ENCODE measurements around the gene ELF1. TPM values are rescaled to one million over a fixed set of nuclear protein-coding genes. Genes with fewer than 3 reads are reported as not detected.

The ELF1 gene
- total and polyA plus RNA-seq, 10 of the 15 experiments (the other 5 are each of a cell fraction or from before 2014, with no cell fraction given) = 43.3 to 97.6 (median 55.7) TPM

DNA sequence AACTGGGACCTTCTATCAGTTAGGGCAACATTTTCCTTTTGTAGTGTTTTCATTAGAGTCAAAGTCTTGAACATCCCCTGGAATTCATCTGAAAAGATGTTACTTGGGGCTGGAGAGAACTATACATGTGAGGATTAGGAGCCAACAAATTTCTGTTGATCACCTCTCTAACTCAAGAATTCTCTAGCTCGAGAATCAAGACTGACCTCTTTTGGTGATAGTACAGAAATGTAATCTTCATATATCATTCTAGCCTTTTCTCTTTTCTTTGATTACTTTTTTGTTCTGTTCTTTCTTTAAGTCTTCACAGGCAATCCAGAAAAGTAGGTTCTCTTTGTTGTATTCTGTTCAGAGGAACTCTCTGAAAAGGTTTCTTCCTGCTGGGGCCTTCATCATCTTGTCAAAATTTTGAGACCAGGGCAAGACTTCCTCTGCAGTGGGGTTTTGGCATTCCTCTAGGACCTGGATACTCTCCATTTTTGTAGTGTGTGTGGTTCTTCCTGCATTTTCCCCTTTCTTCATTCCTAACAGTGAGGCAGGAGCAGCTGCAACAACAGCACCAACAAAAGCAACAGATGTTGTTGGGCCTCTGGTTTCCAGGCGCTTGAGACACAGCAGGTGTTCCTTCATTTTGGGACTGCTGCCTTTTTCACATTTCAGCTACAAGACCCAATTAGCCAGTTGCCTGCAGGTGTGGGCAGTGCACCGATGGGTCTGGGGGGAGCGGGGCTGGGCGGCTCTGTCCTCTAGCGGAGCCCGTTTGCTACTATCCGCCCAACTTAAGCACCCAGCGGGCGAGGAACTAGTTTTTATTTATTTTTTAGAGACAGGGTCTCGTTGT is 26.2 kb downstream of the ELF1 start (continued):
- TF ChIP-seq CEBPB (IDR thresholded peaks at IDR 0.05; ENCODE audit: borderline replicate concordance in 1 of 2, low read depth in 2 of 2, low read length in 2 of 2) = no peak
- TF ChIP-seq NFIC (IDR thresholded peaks at IDR 0.05; ENCODE audit: low read depth, low read length) = no peak
- no peak; the same call in 1 of the 2 replicates for TF ChIP-seq CBFB (IDR thresholded peaks at IDR 0.05; ENCODE audit: low read depth)
- TF ChIP-seq, protein P1, sequence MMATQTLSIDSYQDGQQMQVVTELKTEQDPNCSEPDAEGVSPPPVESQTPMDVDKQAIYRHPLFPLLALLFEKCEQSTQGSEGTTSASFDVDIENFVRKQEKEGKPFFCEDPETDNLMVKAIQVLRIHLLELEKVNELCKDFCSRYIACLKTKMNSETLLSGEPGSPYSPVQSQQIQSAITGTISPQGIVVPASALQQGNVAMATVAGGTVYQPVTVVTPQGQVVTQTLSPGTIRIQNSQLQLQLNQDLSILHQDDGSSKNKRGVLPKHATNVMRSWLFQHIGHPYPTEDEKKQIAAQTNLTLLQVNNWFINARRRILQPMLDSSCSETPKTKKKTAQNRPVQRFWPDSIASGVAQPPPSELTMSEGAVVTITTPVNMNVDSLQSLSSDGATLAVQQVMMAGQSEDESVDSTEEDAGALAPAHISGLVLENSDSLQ (IDR thresholded peaks at IDR 0.05) = no peak
- TF ChIP-seq RUNX3 (IDR thresholded peaks at IDR 0.05; ENCODE audit: low read length) = no peak
- no peak for TF ChIP-seq PML (IDR thresholded peaks at IDR 0.05; ENCODE audit: low read length)
- no peak for TF ChIP-seq RCOR1 (conservative IDR thresholded peaks at IDR 0.05; ENCODE audit: low read depth, low read length)
- TF ChIP-seq TCF7 (IDR thresholded peaks at IDR 0.05; ENCODE audit: borderline replicate concordance) = no peak
- TF ChIP-seq, protein P2, sequence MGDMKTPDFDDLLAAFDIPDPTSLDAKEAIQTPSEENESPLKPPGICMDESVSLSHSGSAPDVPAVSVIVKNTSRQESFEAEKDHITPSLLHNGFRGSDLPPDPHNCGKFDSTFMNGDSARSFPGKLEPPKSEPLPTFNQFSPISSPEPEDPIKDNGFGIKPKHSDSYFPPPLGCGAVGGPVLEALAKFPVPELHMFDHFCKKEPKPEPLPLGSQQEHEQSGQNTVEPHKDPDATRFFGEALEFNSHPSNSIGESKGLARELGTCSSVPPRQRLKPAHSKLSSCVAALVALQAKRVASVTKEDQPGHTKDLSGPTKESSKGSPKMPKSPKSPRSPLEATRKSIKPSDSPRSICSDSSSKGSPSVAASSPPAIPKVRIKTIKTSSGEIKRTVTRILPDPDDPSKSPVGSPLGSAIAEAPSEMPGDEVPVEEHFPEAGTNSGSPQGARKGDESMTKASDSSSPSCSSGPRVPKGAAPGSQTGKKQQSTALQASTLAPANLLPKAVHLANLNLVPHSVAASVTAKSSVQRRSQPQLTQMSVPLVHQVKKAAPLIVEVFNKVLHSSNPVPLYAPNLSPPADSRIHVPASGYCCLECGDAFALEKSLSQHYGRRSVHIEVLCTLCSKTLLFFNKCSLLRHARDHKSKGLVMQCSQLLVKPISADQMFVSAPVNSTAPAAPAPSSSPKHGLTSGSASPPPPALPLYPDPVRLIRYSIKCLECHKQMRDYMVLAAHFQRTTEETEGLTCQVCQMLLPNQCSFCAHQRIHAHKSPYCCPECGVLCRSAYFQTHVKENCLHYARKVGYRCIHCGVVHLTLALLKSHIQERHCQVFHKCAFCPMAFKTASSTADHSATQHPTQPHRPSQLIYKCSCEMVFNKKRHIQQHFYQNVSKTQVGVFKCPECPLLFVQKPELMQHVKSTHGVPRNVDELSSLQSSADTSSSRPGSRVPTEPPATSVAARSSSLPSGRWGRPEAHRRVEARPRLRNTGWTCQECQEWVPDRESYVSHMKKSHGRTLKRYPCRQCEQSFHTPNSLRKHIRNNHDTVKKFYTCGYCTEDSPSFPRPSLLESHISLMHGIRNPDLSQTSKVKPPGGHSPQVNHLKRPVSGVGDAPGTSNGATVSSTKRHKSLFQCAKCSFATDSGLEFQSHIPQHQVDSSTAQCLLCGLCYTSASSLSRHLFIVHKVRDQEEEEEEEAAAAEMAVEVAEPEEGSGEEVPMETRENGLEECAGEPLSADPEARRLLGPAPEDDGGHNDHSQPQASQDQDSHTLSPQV (IDR thresholded peaks at IDR 0.05) = no peak
